Measurements from ENCODE around the gene SLC5A11.

SLC5A11 gene

DNA sequence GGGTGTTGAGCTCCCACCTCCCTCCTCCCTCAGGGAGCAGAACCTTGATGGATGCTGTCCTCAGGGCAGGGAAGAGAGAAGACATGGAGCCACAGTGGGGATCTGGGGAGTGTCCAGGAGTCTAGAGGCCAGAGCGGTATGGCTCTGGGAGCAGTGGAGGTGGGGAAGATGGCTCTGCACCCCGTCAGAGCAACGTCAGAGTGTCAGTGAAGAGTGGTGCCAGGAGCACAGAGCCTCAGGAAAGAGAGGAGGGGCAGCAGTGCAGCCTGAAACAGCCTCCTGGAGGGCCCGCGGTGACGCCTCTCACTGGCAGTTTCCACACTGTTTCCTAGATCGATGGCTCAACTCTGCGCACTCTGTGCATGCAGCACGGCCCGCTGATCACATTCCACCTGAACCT lies 23.2 kb upstream of the SLC5A11 start:
- Mint-ChIP-seq H3K36me3 (ENCODE audit: insufficient read depth) (peaks cover 72% of the 10 kb centered on the region), H3K4me3 (no peak overlapping the region), H3K27ac (peak overlapping the region in 1 of 2 donors; percentile 69), H3K4me1 (ENCODE audit: low read depth in 2 of 2) (peaks cover 4 to 5% of the 10 kb centered on the region in 2 donors), H3K27me3 (no peaks in the 10 kb centered on the region), H3K9me3 (no peaks in the 10 kb centered on the region)
- ATAC-seq (replicated peaks), result no peak
- no peak for DNase-seq

DNA sequence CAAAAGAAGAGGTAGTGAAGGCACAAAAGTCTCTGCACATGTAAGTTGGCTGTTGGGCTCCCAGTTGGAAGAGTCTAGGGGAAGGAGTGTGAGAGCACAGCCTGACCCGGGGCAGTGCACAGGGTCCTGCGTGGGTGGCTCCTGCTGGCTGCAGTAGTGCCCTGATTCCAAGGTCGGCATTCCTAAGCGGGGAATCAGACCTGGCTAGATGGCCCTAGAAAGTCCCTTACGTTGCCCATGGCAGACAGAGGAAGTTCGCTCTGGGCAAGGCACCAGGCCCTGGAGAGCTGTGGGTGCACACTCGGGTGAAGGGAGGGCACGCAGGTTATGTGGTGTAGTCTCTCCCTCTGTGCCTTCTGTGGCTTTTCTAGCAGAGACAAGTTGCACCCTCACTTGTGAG lies 22.8 kb upstream of the SLC5A11 start:
- ATAC-seq (replicated peaks) (no peak), DNase-seq (no peak)
- H3K27me3 Mint-ChIP-seq, result no peaks in the 10 kb centered on the region
- H3K36me3 Mint-ChIP-seq (ENCODE audit: insufficient read depth), result peaks cover 71% of the 10 kb centered on the region
- no peaks in the 10 kb centered on the region for H3K9me3 Mint-ChIP-seq
- H3K4me1 Mint-ChIP-seq (ENCODE audit: low read depth in 2 of 2), result peaks cover 4 to 5% of the 10 kb centered on the region in 2 donors
- no peak overlapping the region for H3K4me3 Mint-ChIP-seq
- peak overlapping the region in 1 of 2 donors; percentile 41 for H3K27ac Mint-ChIP-seq

DNA sequence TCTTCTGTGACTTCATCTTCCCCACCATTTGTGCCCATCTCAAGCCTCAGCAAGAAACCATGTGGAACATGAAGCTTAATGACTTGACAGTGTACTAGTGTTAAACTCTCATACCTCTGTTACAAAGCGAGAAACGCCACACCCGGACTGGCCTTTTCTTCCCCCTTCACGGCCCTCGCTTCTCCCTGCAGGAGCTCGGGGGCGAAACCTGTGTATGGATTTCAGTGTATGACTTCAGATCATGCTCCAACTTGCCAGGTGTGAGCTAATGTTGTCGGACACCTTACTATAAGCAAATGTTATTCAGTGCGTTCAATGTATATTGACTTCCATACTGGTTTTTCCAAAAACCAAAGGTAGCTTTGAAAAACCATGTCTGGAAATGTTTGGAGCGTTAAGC lies 20.1 kb upstream of the SLC5A11 start:
- ATAC-seq (replicated peaks) (no peak), DNase-seq (no peak)
- H3K27ac Mint-ChIP-seq, result no peak overlapping the region
- H3K36me3 Mint-ChIP-seq (ENCODE audit: insufficient read depth), result peaks cover 51% of the 10 kb centered on the region
- peaks cover 4 to 5% of the 10 kb centered on the region in 2 donors for H3K4me1 Mint-ChIP-seq (ENCODE audit: low read depth in 2 of 2)
- H3K27me3 Mint-ChIP-seq, result no peaks in the 10 kb centered on the region
- H3K9me3 Mint-ChIP-seq, result no peaks in the 10 kb centered on the region
- H3K4me3 Mint-ChIP-seq, result no peak overlapping the region

DNA sequence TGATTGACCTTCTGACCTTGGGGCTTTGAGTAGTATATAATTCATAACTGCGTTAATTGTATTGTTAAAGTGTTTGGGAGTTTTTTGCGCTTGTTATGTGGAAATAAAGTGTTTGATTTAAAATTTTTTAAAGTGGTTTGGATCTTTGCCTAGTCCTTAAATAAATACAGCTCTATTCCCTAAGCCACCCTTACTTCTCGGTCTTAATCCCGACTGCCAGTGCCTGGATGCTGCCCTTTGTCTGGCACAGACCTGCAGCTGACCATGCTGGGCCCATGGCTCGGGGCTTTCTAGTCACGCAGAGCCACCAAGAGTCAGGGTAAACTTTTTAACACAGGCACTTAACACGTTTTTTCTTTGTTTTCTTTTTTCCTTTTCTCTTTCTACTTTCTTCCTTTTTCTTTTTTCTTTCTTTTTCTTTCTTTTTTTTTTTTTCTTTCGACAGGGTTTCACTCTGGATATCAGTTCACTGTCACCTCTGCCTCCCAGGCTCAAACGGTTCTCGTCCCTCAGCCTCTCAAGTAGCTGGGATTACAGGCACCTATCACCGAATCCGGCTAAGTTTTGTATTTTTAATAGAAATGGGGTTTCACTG lies 19.6 kb upstream of the SLC5A11 start:
- H3K4me3 Mint-ChIP-seq, result no peak overlapping the region
- ATAC-seq (replicated peaks) (no peak), DNase-seq (no peak)
- H3K27ac Mint-ChIP-seq, result no peak overlapping the region
- peaks cover 51% of the 10 kb centered on the region for H3K36me3 Mint-ChIP-seq (ENCODE audit: insufficient read depth)
- H3K4me1 Mint-ChIP-seq (ENCODE audit: low read depth in 2 of 2), result peaks cover 1 to 2% of the 10 kb centered on the region in 2 donors
- no peaks in the 10 kb centered on the region for H3K27me3 Mint-ChIP-seq
- no peaks in the 10 kb centered on the region for H3K9me3 Mint-ChIP-seq

DNA sequence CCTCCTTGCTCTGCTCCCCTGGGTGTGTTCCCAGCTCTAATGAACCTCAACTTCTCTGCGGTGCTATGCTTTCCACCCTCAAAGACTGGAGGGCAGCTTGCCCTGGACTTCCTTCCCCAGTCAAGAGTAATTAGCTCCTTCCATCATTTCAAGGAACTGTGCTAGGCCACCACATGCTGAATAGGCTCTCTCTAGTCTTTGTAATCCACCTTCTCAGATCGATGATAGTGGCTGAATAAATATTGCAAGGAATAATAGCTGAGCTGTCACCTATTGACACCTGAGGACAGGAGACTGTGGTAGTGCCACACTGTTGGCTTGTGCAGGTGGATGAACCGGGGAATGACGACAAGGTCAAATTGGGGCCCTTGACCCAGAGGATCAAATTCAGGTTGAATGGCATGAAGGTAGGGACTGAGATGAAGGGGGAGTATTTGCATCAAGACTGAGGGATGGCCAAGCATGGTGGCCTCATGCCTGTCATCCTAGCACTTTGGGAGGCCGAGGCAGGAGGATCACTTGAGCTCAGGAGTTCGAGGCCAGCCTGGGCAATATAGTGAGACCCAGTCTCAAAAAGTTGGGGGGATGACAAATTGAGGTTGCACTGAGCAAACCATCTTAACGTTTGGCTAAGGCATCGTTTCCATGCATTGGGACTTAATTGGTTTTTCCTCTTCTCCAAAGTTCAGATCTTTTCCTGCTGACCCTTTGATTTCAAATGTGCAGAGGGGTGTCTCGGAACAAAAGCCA lies 18.8 kb upstream of the SLC5A11 start:
- Mint-ChIP-seq H3K4me3 (no peak overlapping the region), H3K27me3 (no peaks in the 10 kb centered on the region), H3K4me1 (ENCODE audit: low read depth in 2 of 2) (no peaks in the 10 kb centered on the region), H3K36me3 (ENCODE audit: insufficient read depth) (peaks cover 45% of the 10 kb centered on the region), H3K9me3 (no peaks in the 10 kb centered on the region), H3K27ac (peak overlapping the region in 1 of 2 donors; percentile 7)
- DNase-seq (no peak), ATAC-seq (replicated peaks) (no peak)

DNA sequence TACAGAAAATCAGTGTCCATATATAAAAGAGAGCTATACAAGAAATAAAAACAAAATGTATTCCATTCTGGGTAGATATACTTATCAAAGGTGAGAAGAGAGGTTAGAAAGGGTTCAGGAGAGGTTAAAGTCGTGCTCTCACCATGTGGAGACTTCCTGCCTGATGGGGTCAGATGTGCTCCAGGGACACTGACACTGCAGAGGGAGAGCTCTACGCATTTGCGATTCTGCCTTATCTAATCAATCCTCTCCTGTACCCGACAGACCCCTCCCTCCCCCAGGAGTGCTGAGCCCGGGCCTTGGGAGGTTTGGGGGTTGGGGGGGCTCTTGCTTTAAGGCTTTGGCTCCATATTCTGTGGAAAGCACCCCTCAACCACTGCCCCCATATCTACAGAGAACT lies 16.6 kb upstream of the SLC5A11 start:
- Mint-ChIP-seq H3K4me1 (ENCODE audit: low read depth in 2 of 2) (no peaks in the 10 kb centered on the region), H3K4me3 (no peak overlapping the region), H3K36me3 (ENCODE audit: insufficient read depth) (peaks cover 24% of the 10 kb centered on the region), H3K9me3 (no peaks in the 10 kb centered on the region), H3K27me3 (no peaks in the 10 kb centered on the region), H3K27ac (no peak overlapping the region)
- DNase-seq (no peak), ATAC-seq (replicated peaks) (no peak)

DNA sequence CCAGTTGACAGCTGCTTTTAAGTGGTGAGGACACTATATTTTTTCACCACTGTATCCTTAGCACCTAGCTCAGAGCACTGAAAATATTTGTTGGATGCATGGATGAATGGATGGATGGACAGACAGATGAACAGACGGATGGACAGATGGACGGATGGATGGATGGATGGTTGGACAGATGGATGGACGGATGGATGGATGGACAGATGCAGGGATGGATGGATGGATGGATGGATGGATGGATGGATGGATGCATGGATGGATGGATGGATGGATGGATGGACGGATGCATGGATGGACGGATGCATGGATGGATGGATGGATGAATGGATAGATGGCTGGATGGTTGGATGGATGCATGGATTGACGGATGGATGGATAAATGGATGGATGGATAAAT lies 12.4 kb upstream of the SLC5A11 start:
- no peak overlapping the region for H3K27ac Mint-ChIP-seq
- ATAC-seq (replicated peaks), result no peak
- H3K4me3 Mint-ChIP-seq, result no peak overlapping the region

DNA sequence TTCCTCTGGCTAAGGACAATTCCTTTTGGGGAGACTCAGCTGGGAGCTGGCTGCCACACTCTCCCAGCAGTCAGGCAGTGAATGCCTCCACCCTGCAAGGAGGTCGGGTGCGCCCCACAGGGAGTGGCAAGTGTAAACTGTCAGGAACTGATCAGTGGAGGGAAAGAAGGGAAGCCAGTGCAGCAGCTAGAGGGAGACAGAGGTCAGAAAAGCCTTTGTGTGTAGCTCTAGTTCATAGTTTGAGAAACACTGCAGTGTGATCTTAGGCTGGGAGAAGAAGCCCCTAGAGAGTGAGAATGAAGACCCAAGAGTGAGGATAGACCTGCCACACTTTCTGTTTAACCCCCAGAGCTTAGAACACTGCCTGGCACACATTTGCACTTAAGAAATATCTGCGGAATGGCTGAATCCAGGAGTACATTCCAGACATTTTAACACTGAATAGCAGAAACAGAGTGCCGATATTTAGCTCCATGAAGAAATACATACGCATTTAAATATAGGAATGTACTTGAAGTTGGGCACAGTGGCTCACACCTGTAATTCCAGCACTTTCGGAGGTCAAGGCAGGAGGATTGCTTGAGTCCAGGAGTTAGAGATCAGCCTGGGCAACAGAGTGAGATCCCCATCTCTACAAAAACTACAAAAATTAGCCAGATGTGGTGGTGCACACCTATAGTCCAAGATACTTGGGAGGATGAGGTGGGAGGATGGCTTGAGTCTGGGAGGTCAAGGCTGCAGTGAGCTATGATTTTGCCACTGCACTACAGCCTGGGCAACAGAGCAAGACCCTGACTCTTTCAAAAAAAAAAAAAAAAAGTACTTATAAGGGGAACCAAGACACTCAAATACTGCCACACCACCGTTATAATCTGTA lies 11.1 kb upstream of the SLC5A11 start:
- no peaks in the 10 kb centered on the region for H3K36me3 Mint-ChIP-seq (ENCODE audit: insufficient read depth)
- H3K9me3 Mint-ChIP-seq, result no peaks in the 10 kb centered on the region
- no peaks in the 10 kb centered on the region for H3K4me1 Mint-ChIP-seq (ENCODE audit: low read depth in 2 of 2)
- ATAC-seq (replicated peaks) (no peak), DNase-seq (no peak)
- no peak overlapping the region for H3K27ac Mint-ChIP-seq
- no peak overlapping the region for H3K4me3 Mint-ChIP-seq
- no peaks in the 10 kb centered on the region for H3K27me3 Mint-ChIP-seq

More for the DNA sequence above, 12.4 kb upstream of the SLC5A11 start:
- H3K27me3 Mint-ChIP-seq, result no peaks in the 10 kb centered on the region
- peaks cover 3% of the 10 kb centered on the region for H3K36me3 Mint-ChIP-seq (ENCODE audit: insufficient read depth)
- no peaks in the 10 kb centered on the region for H3K9me3 Mint-ChIP-seq
- H3K4me1 Mint-ChIP-seq (ENCODE audit: low read depth in 2 of 2), result no peaks in the 10 kb centered on the region
- no peak for DNase-seq

DNA sequence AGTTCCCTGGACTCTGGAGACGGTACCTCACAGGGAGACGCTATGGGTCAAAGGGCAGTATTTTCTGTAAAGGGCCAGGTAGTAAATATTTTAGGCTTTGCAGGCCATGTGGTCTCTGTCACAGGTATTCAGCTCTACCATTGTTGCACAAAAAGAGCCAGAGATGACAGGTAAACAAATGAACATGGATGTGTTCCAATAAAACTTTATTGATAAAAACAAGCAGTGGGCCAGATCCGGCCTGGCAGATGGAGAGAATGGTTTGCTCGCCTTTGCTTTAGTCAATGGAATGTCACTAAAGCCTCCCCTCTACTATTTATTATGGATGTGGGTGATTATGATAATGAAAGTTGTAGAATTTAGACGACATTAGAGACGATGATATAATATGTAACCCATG lies 8.9 kb upstream of the SLC5A11 start:
- ATAC-seq (replicated peaks) (no peak), DNase-seq (no peak)
- H3K27me3 Mint-ChIP-seq, result no peaks in the 10 kb centered on the region
- no peaks in the 10 kb centered on the region for H3K9me3 Mint-ChIP-seq
- no peaks in the 10 kb centered on the region for H3K36me3 Mint-ChIP-seq (ENCODE audit: insufficient read depth)
- no peak overlapping the region for H3K27ac Mint-ChIP-seq
- H3K4me3 Mint-ChIP-seq, result no peak overlapping the region
- no peaks in the 10 kb centered on the region for H3K4me1 Mint-ChIP-seq (ENCODE audit: low read depth in 2 of 2)

DNA sequence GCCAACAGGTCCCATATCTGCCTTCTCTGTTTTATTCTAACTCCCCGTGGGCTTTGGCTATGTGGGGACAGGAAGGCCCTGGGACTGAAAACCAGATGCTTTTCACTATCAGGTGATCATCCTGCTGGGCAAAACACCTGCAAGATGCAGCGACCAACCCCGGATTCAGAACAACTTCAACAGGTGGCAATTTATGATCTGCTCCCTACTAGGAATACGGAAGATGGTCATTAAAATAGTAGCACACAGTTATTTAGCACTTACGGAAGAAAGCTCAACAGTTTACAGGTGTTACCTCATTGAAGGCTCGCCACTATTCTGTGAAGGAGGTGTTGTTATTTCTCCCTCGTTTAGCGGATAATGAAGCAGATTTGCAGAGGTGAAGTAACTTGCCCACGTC lies 7.8 kb upstream of the SLC5A11 start:
- Mint-ChIP-seq H3K9me3 (no peaks in the 10 kb centered on the region), H3K4me1 (ENCODE audit: low read depth in 2 of 2) (no peaks in the 10 kb centered on the region), H3K27me3 (no peaks in the 10 kb centered on the region), H3K27ac (no peak overlapping the region), H3K36me3 (ENCODE audit: insufficient read depth) (no peaks in the 10 kb centered on the region), H3K4me3 (no peak overlapping the region)
- no peak for DNase-seq
- no peak for ATAC-seq (replicated peaks)

DNA sequence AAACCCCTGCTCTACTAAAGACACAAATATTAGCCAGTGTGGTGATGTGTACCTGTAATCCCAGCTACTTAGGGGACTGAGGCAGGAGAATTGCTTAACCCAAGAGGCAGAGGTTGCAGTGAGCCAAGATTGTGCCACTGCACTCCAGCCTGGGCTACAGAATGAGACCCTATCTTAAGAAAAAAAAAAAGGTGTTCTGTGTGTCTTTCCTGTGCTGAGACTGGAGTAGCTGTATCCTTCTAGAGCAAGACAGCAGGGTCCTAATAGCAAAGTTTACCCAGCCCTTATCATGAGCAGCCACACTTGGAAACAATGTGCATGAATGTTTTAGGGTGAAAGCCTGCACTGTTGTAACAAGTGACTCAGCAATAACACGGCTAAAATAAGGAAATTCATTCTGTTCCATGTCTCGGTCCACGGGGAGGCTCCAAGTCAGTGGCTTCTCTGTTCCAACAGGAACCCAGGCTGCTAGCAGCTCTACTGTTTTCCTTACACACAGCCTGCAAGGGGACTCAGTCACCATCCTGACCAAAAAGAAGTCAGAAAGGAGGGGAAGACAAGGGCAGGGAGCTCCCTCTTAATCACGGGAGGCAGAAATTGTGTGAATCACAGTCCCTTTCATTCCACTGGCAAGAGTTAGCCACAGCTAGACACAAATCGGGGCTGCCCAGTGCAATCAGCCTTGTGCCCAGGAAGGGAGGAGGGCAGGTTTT lies 7.1 kb upstream of the SLC5A11 start:
- H3K36me3 Mint-ChIP-seq (ENCODE audit: insufficient read depth), result no peaks in the 10 kb centered on the region
- ATAC-seq (replicated peaks) (no peak), DNase-seq (no peak)
- no peaks in the 10 kb centered on the region for H3K4me1 Mint-ChIP-seq (ENCODE audit: low read depth in 2 of 2)
- no peaks in the 10 kb centered on the region for H3K9me3 Mint-ChIP-seq
- no peak overlapping the region for H3K4me3 Mint-ChIP-seq
- no peaks in the 10 kb centered on the region for H3K27me3 Mint-ChIP-seq
- H3K27ac Mint-ChIP-seq, result no peak overlapping the region

DNA sequence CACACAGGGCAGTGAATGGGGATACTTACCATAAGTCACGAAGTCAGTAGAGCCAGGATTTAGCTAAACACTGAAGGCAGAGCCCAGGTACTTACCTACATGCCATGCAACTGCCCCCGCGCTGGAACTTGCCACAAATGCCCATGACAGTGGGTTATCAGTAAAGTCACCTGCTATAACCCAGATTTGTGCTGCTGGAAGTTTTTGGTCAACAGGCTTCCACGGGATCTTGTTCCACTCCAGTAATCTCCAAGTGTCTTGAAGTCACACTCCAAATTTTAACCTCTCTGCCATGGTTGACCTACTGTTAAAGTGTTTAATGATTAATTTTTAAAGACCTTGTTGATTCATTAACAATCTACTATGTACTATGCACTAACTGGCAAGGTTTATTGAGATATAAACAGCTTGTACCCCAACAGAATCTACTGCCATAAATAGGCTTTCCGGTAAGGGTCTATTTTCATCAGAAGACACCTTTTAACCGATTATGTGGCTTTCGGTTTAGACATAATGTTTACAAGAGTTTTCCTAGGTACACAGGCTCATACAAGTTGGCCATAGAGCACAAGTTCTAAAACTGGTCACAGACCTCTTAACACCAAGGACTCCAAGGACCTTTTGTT lies 6.3 kb upstream of the SLC5A11 start:
- H3K27me3 Mint-ChIP-seq, result no peaks in the 10 kb centered on the region
- H3K9me3 Mint-ChIP-seq, result no peaks in the 10 kb centered on the region
- no peak overlapping the region for H3K27ac Mint-ChIP-seq
- no peak for DNase-seq
- H3K36me3 Mint-ChIP-seq (ENCODE audit: insufficient read depth), result no peaks in the 10 kb centered on the region
- ATAC-seq (replicated peaks), result no peak
- H3K4me1 Mint-ChIP-seq (ENCODE audit: low read depth in 2 of 2), result peaks cover 0 to 2% of the 10 kb centered on the region in 2 donors
- no peak overlapping the region for H3K4me3 Mint-ChIP-seq

DNA sequence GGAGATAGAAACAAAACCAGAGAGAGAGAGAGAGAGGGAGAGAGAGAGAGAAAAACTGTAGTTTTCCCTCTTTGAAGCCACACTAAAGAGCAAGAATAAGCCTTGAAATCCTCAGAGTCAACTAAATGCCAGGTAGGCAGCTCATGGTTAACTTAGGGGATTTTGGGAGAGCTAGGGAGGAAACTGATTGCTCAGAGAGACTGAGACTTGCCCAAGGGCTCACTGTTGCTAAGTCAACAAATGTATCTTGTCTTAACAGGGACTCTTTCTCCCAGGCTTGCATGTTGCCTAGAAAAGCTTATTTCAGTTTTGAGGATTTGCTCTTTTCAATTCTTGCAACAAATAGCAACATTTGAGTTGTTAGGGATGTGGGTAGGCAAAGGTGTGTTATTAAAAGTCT lies 4.5 kb upstream of the SLC5A11 start:
- ATAC-seq (replicated peaks), result no peak
- H3K27me3 Mint-ChIP-seq, result no peaks in the 10 kb centered on the region
- no peak overlapping the region for H3K4me3 Mint-ChIP-seq
- H3K4me1 Mint-ChIP-seq (ENCODE audit: low read depth in 2 of 2), result peaks cover 0 to 3% of the 10 kb centered on the region in 2 donors
- no peaks in the 10 kb centered on the region for H3K36me3 Mint-ChIP-seq (ENCODE audit: insufficient read depth)
- DNase-seq, result no peak
- H3K9me3 Mint-ChIP-seq, result no peaks in the 10 kb centered on the region
- no peak overlapping the region for H3K27ac Mint-ChIP-seq
